C4-2B (cell line): ENCODE data around the gene MSI1.

Source experiments
- H3K27ac ChIP-seq: fragments of 450-650 bp; 2 replicates; pipeline ENCODE4 v1.5.1; 2017
- ZFX ChIP-seq: fragments of 450-650 bp; IDR thresholded peaks from 2 replicates; pipeline ENCODE4 v1.6.1; 2017
- TF ChIP-seq, protein P1 (sequence below): fragments of 450-650 bp; conservative IDR thresholded peaks from 2 replicates; pipeline ENCODE4 v1.5.1; 2017; ENCODE audit warnings: mild to moderate bottlenecking

Gene MSI1

DNA sequence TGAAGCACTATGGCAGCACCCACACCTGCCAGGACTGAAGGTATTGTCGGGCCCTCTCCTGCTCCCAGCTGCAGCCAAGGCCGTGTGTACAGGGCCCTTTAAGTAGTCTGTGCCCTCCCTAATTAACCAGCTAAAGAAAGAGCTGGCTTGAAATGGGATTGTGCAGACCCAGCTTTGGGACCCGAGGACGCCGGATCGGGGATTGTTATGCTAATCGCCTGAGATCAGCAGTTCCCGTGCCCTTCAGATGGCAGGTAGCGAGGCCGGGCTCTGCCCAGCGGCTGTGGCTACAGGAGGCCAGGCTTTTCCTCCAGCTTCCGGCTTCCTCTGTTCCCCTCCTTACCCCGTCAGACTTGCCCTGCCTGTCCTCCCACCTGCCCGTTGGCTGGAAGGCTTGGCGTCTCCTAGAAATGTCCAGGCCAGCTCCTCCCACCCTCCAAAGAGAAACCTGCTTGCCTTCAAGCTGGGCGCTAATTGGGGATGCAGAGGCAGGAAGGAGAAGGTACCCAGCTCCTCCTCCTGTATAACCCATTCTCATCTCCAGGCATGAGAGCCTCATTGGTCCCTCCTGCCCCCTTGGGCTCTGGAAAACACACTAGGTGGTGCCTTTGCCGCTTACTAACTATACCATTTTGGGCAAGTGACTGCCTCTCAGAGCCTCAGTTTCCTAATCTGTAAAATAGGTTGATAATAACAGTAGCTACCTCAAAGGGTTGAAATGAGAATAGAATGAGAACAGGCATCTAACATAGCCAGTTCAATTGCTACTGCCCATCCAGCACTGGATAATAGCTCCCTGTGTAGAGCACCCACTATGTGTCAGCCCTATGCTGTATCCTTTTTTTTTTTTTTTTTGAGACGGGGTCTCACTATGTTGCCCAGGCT, 25.8 kb upstream of the MSI1 start:
- peak; percentile 64 for TF ChIP-seq ZFX
- TF ChIP-seq, protein P1, sequence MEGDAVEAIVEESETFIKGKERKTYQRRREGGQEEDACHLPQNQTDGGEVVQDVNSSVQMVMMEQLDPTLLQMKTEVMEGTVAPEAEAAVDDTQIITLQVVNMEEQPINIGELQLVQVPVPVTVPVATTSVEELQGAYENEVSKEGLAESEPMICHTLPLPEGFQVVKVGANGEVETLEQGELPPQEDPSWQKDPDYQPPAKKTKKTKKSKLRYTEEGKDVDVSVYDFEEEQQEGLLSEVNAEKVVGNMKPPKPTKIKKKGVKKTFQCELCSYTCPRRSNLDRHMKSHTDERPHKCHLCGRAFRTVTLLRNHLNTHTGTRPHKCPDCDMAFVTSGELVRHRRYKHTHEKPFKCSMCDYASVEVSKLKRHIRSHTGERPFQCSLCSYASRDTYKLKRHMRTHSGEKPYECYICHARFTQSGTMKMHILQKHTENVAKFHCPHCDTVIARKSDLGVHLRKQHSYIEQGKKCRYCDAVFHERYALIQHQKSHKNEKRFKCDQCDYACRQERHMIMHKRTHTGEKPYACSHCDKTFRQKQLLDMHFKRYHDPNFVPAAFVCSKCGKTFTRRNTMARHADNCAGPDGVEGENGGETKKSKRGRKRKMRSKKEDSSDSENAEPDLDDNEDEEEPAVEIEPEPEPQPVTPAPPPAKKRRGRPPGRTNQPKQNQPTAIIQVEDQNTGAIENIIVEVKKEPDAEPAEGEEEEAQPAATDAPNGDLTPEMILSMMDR: no peak
- peak overlapping the region; percentile 88 for H3K27ac ChIP-seq

DNA sequence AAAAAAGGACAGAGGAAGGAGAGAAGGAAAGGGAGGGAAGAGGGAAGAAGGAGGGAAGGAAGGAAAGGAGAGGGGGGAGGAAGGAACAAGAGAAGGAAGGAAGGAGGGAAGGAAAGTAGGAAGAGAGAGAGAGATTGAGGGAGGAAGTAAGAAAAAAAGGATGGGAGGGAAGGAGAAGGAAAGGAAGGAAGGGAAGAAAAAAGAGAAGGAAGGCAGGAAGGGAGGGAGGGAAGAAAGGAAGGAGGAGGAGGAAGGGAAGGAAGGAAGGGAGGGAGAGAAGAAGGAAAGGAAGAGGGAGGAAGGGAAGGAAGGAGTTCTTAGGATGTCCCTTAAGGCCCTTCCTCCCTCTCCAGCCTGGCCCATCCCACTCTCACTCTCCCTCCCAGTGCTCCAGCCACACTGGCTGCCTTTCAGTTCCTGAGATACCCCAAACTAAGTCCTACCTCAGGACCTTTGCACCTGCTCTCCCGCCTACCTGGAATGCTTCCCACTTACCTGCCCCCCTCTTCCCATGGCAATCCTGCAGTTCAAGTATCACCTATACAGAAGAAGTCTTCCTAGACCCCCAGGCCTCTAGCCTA, 21.7 kb upstream of the MSI1 start:
- no peak overlapping the region for H3K27ac ChIP-seq
- TF ChIP-seq ZFX: no peak
- TF ChIP-seq, protein P1: no peak

GRCh38 chr12:120388691-120389481, 19.9 kb upstream of the MSI1 start:
- H3K27ac ChIP-seq: no peak overlapping the region
- TF ChIP-seq, protein P1: no peak
- TF ChIP-seq ZFX: no peak

DNA sequence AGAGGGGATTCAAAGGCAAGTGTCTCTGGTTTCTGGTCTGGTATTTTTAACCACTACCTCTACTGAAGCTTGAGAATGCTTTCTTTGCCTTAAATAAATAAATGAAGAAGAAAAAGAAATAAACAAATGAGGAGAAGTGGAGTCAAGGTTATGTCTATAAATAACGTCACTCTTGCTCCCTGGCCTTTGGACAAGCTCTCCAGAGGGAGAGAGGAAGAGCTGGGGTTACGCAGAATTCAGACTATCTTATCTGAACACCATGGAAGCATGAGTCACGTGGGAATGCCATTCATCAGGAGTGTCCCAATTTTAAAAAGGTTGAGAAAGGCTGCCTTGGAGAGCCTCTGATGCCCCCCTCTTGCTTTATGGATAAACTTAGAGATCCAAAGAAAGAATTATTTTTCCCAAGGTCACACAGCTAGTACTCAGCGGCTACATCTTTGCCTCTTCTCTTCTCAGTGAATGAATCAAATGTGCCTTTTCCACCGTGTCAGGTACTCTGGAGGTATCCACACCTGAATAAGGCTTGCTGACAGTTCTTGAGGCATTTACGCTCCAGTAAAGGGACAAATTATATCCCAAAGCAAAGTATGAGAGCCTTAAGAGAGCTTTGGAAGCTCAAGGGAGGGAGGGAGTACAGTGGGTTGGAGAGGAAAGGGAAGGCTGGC, 12.9 kb upstream of the MSI1 start:
- no peak overlapping the region for H3K27ac ChIP-seq
- TF ChIP-seq, protein P1: no peak
- no peak for TF ChIP-seq ZFX

DNA sequence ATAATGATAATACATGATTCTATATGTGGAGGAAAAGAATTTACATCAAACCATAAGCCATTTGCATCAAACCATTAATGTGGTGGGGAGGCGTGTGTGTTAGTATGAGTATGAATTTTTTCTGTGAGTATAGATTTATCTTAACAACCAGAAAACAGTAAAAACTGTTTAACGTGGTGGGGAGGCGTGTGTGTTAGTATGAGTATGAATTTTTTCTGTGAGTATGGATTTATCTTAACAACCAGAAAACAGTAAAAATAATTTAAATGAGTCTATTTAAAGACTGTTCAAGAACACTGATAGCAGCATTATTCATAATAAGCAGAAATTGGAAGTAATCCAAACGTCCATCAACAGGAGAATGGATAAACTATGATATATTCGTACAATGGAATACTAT, 9.1 kb upstream of the MSI1 start:
- TF ChIP-seq, protein P1: no peak
- TF ChIP-seq ZFX: no peak
- no peak overlapping the region for H3K27ac ChIP-seq

DNA sequence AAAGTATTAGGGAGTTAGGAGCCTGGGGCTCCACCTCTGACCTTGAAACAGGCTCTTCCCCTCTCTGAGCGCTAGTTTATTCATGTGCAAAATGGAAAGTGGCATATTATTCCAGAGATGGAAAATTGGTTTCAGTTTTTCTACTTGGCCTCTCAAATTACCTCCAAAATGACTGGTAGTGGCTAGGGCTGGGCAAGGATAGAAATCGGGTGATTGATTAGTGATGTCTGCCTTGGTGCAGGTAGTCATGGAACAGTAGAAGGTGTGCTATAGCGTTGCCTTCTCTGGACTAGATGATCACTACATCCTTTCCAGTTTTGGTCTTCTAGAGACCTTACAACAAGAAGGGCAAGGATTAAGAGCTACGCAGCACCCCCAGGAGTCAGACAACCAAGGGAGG, 8.6 kb upstream of the MSI1 start:
- H3K27ac ChIP-seq: no peak overlapping the region
- TF ChIP-seq ZFX: no peak
- TF ChIP-seq, protein P1: no peak
